Measurements from ENCODE around the gene SEC11C.

SEC11C gene

DNA sequence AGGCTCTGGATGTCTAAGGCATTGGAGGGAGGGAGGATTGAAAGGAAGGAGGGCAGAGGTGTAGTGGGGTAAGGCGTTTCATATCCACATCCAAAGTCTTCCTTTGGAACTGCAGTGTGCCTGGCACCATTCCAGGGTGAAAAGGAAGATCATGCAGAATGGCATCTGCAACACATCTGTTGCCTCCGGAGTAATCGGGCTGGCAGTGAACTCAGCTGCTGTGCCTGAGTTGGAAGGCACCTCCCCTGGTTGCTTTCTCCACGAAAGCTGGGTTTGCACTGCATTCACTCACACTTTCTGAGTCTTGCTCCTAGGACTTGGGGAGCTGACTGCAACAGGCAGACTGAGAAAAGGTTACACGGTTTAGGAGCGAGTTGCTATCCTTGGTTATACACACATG is 30.3 kb upstream of the SEC11C start:
- in situ Hi-C loops (cut with MboI; ENCODE audit: low sequenced_read_pairs, unreplicated experiment), result no loop called here
- no peak for DNase-seq (ENCODE audit: low spot score)

DNA sequence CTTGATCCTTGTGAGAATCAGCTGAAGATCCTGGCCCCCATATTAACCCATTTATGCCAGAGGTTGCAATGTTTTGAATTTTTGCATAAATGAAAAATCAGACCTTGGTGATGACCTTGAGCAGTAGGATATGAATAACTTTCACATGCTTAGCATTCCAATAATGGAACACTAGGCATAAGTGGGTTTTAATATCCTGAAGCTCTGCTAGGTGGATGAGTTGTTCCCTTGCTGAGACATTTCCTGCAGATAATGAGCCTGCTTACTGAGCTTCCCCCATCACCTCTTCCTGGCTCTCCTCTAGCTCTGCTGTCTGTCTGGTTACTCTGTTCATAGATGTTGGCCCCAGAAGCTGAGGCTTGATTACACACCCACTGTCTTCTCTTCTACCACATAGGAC is 25.5 kb upstream of the SEC11C start:
- TF ChIP-seq, protein P1, sequence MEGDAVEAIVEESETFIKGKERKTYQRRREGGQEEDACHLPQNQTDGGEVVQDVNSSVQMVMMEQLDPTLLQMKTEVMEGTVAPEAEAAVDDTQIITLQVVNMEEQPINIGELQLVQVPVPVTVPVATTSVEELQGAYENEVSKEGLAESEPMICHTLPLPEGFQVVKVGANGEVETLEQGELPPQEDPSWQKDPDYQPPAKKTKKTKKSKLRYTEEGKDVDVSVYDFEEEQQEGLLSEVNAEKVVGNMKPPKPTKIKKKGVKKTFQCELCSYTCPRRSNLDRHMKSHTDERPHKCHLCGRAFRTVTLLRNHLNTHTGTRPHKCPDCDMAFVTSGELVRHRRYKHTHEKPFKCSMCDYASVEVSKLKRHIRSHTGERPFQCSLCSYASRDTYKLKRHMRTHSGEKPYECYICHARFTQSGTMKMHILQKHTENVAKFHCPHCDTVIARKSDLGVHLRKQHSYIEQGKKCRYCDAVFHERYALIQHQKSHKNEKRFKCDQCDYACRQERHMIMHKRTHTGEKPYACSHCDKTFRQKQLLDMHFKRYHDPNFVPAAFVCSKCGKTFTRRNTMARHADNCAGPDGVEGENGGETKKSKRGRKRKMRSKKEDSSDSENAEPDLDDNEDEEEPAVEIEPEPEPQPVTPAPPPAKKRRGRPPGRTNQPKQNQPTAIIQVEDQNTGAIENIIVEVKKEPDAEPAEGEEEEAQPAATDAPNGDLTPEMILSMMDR (IDR thresholded peaks at IDR 0.05; ENCODE audit: borderline replicate concordance, control extremely low read depth, extremely low read depth, insufficient read depth, missing control alignments), result no peak
- in situ Hi-C loops (cut with MboI; ENCODE audit: low sequenced_read_pairs, unreplicated experiment), result no loop called here
- DNase-seq (ENCODE audit: low spot score), result no peak

More for the DNA sequence above, 30.3 kb upstream of the SEC11C start:
- TF ChIP-seq, protein P1 (IDR thresholded peaks at IDR 0.05; ENCODE audit: borderline replicate concordance, control extremely low read depth, extremely low read depth, insufficient read depth, missing control alignments), result no peak

DNA sequence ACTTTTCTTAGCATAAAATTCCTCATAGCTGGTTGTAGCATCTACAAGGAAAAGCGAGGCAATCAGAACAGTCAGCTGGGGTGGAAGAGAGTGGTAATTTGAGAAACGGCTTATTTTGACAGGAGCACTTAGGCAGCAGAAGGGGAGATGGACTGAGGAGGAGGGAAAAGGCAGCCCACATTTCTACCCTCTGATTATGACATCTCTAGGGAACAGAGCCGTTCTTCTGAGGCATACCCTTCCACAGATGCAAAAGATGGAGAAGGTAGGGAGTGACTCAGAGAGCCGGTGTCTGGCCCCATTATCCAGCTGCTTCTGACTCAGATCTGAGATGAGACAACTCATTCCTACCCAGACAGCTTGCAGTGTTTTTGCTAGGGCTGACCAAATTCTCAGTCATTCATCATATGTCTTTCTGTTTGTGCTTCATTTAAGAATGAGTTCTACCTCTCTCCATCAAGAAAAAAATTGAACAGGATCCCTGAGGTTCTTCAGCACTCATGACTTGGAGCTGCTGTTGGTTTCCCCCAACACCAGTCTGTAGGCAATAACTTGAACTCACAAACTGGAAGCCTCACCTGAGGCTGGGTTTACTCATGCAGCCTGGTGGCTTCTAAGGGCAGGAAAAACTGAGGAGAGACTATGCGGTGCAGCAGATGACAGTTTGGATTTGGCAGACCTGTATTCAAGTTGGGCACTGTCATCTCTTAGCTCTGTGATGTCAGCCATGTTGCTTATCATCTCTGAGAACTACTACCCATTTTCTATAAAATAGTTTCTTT is 15.9 kb upstream of the SEC11C start:
- in situ Hi-C loops (cut with MboI; ENCODE audit: low sequenced_read_pairs, unreplicated experiment), result no loop called here
- no peak for DNase-seq (ENCODE audit: low spot score)
- TF ChIP-seq, protein P1 (IDR thresholded peaks at IDR 0.05; ENCODE audit: borderline replicate concordance, control extremely low read depth, extremely low read depth, insufficient read depth, missing control alignments), result no peak

DNA sequence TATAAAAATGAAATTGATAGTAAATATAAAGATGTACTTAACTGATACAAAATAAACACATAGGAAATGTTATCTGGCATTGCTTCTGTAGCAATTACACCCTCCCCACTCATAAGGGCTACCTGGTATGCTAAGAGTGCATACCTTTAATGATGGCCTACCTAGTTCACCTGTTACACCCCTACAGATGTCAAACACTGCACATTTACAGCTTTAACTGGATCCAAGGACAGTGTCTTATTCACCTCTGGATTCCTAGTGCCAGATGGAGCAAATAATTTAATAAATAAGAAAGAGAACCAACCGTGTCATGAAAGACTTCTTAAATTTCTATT is 15.3 kb upstream of the SEC11C start:
- no peak for DNase-seq (ENCODE audit: low spot score)
- in situ Hi-C loops (cut with MboI; ENCODE audit: low sequenced_read_pairs, unreplicated experiment), result no loop called here
- TF ChIP-seq, protein P1 (IDR thresholded peaks at IDR 0.05; ENCODE audit: borderline replicate concordance, control extremely low read depth, extremely low read depth, insufficient read depth, missing control alignments), result no peak

DNA sequence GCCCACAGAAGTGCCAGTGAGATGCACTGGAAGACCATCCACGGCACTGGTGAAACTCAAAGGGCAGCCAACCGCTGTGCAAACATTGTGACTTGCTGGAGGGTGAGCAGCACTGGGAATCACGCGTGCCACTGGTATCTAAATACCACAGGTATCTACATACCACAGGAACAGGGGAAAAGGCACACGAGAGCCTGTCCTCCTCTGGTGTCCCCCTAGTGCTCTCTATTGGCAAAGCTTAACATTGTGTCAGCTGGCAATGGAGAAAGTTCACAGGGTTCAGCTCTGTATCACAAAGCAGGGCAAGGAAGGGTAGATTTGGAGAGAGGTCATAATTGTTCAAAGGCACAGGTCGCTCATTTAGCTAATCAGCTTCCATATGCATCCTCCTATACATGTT is 12.6 kb upstream of the SEC11C start:
- DNase-seq (ENCODE audit: low spot score), result no peak
- TF ChIP-seq, protein P1 (IDR thresholded peaks at IDR 0.05; ENCODE audit: borderline replicate concordance, control extremely low read depth, extremely low read depth, insufficient read depth, missing control alignments), result no peak
- in situ Hi-C loops (cut with MboI; ENCODE audit: low sequenced_read_pairs, unreplicated experiment), result no loop called here

DNA sequence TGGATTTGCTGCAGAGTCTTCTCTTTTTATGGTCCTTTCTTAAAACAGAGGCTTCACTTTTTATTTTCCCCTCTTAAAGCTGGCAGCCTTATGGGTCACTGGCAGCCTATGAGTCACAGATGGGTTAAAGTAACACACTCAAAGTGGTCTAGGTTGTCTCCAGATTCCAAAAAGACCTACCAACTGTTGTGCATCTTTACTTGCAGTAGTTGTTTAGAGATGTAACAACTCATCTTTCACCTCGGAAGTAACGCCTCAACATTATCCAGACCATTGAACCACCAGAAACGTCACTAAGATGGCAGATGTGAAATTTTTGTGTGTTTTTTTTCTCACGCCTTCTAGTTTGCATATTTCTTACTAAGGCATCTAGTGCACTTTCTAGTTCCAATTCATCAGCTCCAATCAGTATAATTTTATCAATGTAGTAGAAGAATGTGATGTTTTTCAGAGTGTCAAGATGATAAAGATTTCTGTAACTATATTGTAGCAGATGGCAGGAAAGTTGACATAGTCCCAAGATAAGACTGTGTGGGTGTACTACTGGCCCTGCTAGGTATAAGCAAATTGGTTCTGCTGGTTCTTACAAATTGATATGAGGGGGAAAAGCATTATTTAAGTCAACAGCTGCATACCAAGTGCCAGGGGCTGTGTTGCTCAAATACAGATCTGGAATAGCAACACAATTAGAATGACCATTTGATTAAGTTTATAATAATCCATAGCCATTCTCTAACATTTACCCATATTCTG is 9.6 kb upstream of the SEC11C start:
- in situ Hi-C loops (cut with MboI; ENCODE audit: low sequenced_read_pairs, unreplicated experiment), result no loop called here
- TF ChIP-seq, protein P1 (IDR thresholded peaks at IDR 0.05; ENCODE audit: borderline replicate concordance, control extremely low read depth, extremely low read depth, insufficient read depth, missing control alignments), result no peak
- no peak for DNase-seq (ENCODE audit: low spot score)
